K562 (cell line): ENCODE data around the gene TEPSIN. TPM values are rescaled to one million over a fixed set of nuclear protein-coding genes. Genes with fewer than 3 reads are reported as not detected.

Experiments used
- BHLHE40 ChIP-seq: IDR thresholded peaks from 2 replicates; pipeline ENCODE4 v1.6.1; 2011; ENCODE audit warnings: low read length, improper control_type of control experiment
- BMI1 ChIP-seq: fragments of 150-350 bp; IDR thresholded peaks from 2 replicates; pipeline ENCODE4 v1.6.1; 2014; ENCODE audit warnings: low read length
- CBX2 ChIP-seq: fragments of 200-600 bp; sonication (generic); IDR thresholded peaks from one replicate; pipeline ENCODE4 v1.6.1; 2012; ENCODE audit warnings: mild to moderate bottlenecking, low read length, inconsistent platforms; ENCODE audit not compliant: insufficient read depth, poor library complexity, severe bottlenecking
- CREM ChIP-seq: IDR thresholded peaks from 2 replicates; pipeline ENCODE4 v1.6.1; 2014; ENCODE audit warnings: antibody characterized with exemption, low read depth
- FOS ChIP-seq: IDR thresholded peaks from 3 replicates; pipeline ENCODE4 v1.6.1; 2011; ENCODE audit not compliant: insufficient read length; ENCODE audit errors: extremely low read depth
- HMGN3 ChIP-seq: IDR thresholded peaks from 2 replicates; pipeline ENCODE4 v1.6.1; 2011; ENCODE audit warnings: borderline replicate concordance, low read depth, mild to moderate bottlenecking, mixed read lengths, low read length; ENCODE audit not compliant: insufficient read length; ENCODE audit errors: extremely low read depth
- JUND ChIP-seq, 2 experiments: IDR thresholded peaks; 2 replicates in 1 of 2; 3 replicates in 1 of 2; pipeline ENCODE4 v1.6.1; 2011; ENCODE audit warnings: borderline replicate concordance in 2 of 2, low read depth in 2 of 2, low read length in 2 of 2, improper control_type of control experiment in 1 of 2, missing biosample characterization in 1 of 2, missing genetic modification characterization in 1 of 2, missing genetic modification reagents in 1 of 2
- KDM1A ChIP-seq, 2 experiments: fragments of 450-650 bp; IDR thresholded peaks; 2 replicates each; pipeline ENCODE4 v1.6.1; 2016; ENCODE audit warnings: mild to moderate bottlenecking in 2 of 2
- SMARCC2 ChIP-seq: fragments of 450-650 bp; IDR thresholded peaks from 2 replicates; pipeline ENCODE4 v1.6.1; 2017; ENCODE audit warnings: antibody characterized with exemption, moderate library complexity, mild to moderate bottlenecking, low read depth
- SP2 ChIP-seq: IDR thresholded peaks from 2 replicates; pipeline ENCODE4 v1.6.1; 2011; ENCODE audit warnings: mild to moderate bottlenecking, low read depth, low read length, moderate library complexity; ENCODE audit not compliant: poor library complexity, severe bottlenecking; ENCODE audit errors: extremely low read depth
- TEAD2 ChIP-seq: fragments of 450-650 bp; IDR thresholded peaks from 2 replicates; pipeline ENCODE4 v1.6.1; 2016; ENCODE audit warnings: missing genetic modification characterization, control low read depth, missing compliant biosample characterization
- TRIM24 ChIP-seq, 2 experiments: fragments of 450-650 bp; IDR thresholded peaks; 2 replicates each; pipeline ENCODE4 v1.6.1; 2016
- ZNF766 ChIP-seq: fragments of 200-800 bp; sonication (Bioruptor generic); conservative IDR thresholded peaks from 2 replicates; pipeline ENCODE4 v1.6.1; 2016; ENCODE audit warnings: missing genetic modification characterization, missing compliant biosample characterization
- polyA plus RNA-seq, 8 experiments: library from polyadenylated mRNA; depleted of rRNA in 4 of 8; stranded (reverse) in 5 of 8; unstranded in 3 of 8; fragments of >200 nt; fragmentation: Nextera tagmentation in 2 of 8; fragmentation: Illumina TruSeq in 1 of 8; extraction: Ambion mirVana in 2 of 8; extraction: Trizol in 1 of 8; gene quantifications; 2 replicates each; pipeline versions ENCODE4 v1.2.1 to v1.2.3, GENCODE V29; 2011 to 2014; ENCODE audit warnings: inconsistent platforms in 1 of 8, missing spikeins in 1 of 8
- total RNA-seq, 7 experiments: library from RNA; depleted of rRNA in 6 of 7; stranded (reverse); fragments of >200 nt in 6 of 7; fragmentation: Illumina TruSeq in 2 of 7; extraction: Trizol in 2 of 7; gene quantifications; 2 replicates each; pipeline versions ENCODE4 v1.2.1 to v1.2.3, GENCODE V29; 2011 to 2021; ENCODE audit warnings: low replicate concordance in 1 of 7
- TF ChIP-seq, protein P1 (sequence below): sonication (generic); formaldehyde crosslinking; IDR thresholded peaks from 2 replicates; pipeline ENCODE4 v1.8.1; 2023; ENCODE audit warnings: missing genetic modification reagents, mild to moderate bottlenecking, borderline replicate concordance
- TF ChIP-seq, protein P2 (sequence below): fragments of 450-650 bp; IDR thresholded peaks from 2 replicates; pipeline ENCODE4 v1.6.1; 2016; ENCODE audit warnings: low read depth, mild to moderate bottlenecking, moderate library complexity
- TF ChIP-seq, protein P3 (sequence below), 2 experiments: fragments of 450-650 bp; IDR thresholded peaks; 2 replicates each; pipeline ENCODE4 v1.6.1; 2016
- TF ChIP-seq, protein P4 (sequence below): conservative IDR thresholded peaks from 2 replicates; pipeline ENCODE4 v1.6.1; 2011; ENCODE audit warnings: low read depth, mild to moderate bottlenecking, low read length; ENCODE audit not compliant: control insufficient read depth

The TEPSIN gene
- total and polyA plus RNA-seq, 9 of the 15 experiments (the other 6 are each of a cell fraction or from before 2014, with no cell fraction given) = 0.80 to 29.8 (median 5.3) TPM

DNA sequence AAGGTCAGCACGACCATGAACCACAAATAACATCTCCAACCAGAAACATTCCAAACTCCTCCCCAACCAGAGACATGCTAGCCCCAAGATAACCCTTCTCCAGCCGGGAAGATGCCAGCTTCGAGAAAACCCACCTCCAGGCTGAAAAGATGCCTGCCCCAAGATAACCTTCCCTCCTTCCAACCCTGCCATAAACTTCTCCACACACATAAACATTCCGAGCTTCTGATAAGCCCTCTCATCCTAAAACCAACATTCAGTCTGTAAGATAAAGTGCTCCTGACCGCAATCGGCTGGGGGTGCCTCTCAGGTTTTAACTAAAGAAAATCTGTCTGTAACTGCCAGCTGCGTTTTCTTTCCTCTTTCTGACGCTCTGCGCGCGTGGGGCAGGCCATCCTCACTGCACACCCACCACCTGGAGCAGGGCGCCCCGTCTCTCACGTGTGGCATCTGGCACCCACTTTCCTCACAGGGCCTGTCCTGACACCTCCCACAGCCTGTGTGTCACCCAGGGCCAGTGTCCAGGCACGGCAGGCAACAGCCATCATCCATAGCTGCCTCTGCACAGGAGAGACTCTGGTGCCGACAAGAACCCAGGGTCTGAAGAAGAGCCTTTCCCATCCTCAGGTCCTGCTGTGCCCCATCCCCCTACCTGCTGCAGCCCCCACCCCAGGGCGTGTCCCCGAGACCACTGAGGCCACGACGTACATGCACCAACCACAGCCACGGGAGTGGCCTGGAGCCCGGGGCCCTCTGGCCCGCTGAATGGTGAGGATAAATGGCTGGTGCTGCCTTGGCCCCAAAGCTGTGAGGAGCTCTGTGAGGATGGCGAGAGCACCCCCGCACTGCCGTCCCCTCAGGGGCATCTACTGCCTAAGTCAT lies 3.7 kb downstream of the TEPSIN start (continued):
- TF ChIP-seq, protein P1, sequence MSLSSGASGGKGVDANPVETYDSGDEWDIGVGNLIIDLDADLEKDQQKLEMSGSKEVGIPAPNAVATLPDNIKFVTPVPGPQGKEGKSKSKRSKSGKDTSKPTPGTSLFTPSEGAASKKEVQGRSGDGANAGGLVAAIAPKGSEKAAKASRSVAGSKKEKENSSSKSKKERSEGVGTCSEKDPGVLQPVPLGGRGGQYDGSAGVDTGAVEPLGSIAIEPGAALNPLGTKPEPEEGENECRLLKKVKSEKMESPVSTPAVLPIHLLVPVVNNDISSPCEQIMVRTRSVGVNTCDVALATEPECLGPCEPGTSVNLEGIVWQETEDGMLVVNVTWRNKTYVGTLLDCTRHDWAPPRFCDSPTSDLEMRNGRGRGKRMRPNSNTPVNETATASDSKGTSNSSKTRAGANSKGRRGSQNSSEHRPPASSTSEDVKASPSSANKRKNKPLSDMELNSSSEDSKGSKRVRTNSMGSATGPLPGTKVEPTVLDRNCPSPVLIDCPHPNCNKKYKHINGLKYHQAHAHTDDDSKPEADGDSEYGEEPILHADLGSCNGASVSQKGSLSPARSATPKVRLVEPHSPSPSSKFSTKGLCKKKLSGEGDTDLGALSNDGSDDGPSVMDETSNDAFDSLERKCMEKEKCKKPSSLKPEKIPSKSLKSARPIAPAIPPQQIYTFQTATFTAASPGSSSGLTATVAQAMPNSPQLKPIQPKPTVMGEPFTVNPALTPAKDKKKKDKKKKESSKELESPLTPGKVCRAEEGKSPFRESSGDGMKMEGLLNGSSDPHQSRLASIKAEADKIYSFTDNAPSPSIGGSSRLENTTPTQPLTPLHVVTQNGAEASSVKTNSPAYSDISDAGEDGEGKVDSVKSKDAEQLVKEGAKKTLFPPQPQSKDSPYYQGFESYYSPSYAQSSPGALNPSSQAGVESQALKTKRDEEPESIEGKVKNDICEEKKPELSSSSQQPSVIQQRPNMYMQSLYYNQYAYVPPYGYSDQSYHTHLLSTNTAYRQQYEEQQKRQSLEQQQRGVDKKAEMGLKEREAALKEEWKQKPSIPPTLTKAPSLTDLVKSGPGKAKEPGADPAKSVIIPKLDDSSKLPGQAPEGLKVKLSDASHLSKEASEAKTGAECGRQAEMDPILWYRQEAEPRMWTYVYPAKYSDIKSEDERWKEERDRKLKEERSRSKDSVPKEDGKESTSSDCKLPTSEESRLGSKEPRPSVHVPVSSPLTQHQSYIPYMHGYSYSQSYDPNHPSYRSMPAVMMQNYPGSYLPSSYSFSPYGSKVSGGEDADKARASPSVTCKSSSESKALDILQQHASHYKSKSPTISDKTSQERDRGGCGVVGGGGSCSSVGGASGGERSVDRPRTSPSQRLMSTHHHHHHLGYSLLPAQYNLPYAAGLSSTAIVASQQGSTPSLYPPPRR (CRISPR knock-in tag) = peak; percentile 77; the same call in 1 of the 2 replicates
- TF ChIP-seq BMI1 = no peak
- peak; percentile 28; the same call in 1 of the 2 replicates for TF ChIP-seq BHLHE40
- peak; percentile 26; the same call in 1 of the 2 replicates for TF ChIP-seq JUND (IDR thresholded peaks at IDR 0.05; ENCODE audit: borderline replicate concordance, low read depth, low read length)
- TF ChIP-seq JUND (tag; IDR thresholded peaks at IDR 0.05; ENCODE audit: borderline replicate concordance, low read depth, low read length) = no peak; the same call in 2 of the 3 replicates
- TF ChIP-seq HMGN3 = no peak
- peak; percentile 76; the same call in 1 of the 2 replicates for TF ChIP-seq ZNF766 (CRISPR knock-in tag)
- TF ChIP-seq TEAD2 (tag) = 0 out of 2 replicates have a peak, but pooled peaks have one; percentile 19
- TF ChIP-seq, protein P2, sequence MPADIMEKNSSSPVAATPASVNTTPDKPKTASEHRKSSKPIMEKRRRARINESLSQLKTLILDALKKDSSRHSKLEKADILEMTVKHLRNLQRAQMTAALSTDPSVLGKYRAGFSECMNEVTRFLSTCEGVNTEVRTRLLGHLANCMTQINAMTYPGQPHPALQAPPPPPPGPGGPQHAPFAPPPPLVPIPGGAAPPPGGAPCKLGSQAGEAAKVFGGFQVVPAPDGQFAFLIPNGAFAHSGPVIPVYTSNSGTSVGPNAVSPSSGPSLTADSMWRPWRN = peak; percentile 81
- peak in 1 of 2 experiments; percentile 37; a peak in 1 of 4 replicates for TF ChIP-seq TRIM24 (IDR thresholded peaks at IDR 0.05)
- TF ChIP-seq KDM1A (IDR thresholded peaks at IDR 0.05) = peak; percentile 95
- TF ChIP-seq SMARCC2 = 0 out of 2 replicates have a peak, but pooled peaks have one; percentile 48
- no peak for TF ChIP-seq SP2
- no peak; the same call in 1 of the 2 replicates for TF ChIP-seq CREM
- TF ChIP-seq, protein P3, sequence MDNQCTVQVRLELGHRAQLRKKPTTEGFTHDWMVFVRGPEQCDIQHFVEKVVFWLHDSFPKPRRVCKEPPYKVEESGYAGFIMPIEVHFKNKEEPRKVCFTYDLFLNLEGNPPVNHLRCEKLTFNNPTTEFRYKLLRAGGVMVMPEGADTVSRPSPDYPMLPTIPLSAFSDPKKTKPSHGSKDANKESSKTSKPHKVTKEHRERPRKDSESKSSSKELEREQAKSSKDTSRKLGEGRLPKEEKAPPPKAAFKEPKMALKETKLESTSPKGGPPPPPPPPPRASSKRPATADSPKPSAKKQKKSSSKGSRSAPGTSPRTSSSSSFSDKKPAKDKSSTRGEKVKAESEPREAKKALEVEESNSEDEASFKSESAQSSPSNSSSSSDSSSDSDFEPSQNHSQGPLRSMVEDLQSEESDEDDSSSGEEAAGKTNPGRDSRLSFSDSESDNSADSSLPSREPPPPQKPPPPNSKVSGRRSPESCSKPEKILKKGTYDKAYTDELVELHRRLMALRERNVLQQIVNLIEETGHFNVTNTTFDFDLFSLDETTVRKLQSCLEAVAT (IDR thresholded peaks at IDR 0.05) = peak in 1 of 2 experiments; percentile 93; a peak in 2 of 4 replicates
- no peak for TF ChIP-seq FOS
- TF ChIP-seq, protein P4, sequence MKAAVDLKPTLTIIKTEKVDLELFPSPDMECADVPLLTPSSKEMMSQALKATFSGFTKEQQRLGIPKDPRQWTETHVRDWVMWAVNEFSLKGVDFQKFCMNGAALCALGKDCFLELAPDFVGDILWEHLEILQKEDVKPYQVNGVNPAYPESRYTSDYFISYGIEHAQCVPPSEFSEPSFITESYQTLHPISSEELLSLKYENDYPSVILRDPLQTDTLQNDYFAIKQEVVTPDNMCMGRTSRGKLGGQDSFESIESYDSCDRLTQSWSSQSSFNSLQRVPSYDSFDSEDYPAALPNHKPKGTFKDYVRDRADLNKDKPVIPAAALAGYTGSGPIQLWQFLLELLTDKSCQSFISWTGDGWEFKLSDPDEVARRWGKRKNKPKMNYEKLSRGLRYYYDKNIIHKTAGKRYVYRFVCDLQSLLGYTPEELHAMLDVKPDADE = no peak
- no peak for TF ChIP-seq CBX2
